HG03520 (cell line): ENCODE results near the gene PHC2.

ENCODE experiments used
- ATAC-seq: cut with Tn5 transposase; IDR thresholded peaks from one replicate; pipeline ENCODE4 v1.9.1; 2021; ENCODE audit warnings: mild to moderate bottlenecking, moderate library complexity; ENCODE audit not compliant: unreplicated experiment

PHC2 gene

DNA sequence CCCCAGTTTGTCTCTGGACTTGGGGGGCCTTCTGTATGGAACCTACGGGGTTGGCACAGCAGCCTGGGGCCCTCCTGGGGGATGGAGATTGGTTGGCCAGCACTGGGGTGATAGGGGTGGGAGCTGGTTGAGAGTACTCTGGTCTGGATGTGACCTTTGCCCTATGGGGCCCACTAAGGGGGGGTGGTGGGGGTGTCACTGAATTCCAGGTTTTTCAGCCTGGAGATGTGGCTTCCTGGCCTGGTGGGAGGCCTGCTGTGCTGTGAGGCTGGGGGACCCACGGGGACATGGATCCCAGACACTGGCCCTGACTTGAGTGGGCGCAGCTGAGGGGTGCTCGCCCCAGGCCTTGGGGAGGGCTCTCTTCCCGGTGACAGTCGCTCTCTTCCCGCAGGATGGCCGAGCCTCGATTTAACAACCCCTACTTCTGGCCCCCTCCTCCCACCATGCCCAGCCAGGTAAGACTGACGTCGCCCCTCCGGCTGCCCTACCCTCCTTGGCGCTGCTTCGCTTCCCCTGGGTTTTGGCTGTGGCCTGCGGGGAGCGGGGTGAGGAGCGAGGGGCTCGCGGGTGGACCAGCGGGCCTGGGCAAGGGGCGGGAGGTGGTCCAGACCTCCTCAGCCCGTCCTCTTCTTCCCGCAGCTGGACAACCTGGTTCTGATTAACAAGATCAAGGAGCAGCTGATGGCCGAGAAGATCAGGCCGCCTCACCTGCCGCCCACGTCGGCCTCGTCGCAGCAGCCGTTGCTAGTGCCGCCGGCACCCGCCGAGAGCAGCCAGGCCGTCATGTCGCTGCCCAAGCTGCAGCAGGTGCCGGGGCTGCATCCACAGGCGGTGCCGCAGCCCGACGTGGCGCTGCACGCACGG is 155.0 kb downstream of the PHC2 start:
- no peak for ATAC-seq

DNA sequence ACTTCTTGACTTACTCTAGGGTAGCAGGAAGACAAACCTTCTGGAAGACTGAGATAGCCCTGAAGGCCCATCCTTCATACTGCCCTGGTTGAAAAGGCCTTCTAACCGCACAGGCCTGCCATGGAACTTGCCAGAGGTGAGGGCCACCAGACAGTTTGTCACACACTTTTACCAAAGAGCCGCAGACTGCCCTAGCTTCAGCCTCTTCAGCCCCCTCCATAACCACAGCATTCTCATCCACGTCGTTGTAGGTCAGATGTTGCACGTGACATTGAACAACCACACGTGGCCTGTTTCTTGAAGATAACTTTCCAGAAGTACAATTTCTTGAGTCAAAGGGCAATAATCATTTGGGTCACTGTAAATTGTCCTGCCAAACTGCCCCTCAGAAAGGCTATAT is 155.7 kb downstream of the PHC2 start:
- ATAC-seq = no peak

DNA sequence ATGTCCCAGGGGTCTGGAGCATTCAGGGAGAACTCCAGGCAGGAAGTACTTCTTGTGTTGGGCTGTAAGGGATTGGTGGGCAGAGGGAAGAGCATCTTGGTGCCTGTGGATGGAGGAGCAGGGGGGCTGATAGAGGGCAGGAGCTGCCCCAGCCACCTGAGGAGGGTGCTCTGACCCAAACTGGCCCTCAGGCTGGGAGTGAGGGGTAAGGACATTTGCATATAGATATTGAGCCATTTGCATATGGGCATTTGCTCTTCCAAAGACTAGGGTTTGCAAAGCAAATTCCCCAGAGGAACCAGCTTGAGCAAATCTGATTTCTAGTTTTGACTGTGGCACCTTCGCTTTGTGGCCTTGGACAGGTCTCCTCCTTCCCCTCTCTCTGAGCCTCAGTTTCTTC is 156.4 kb downstream of the PHC2 start:
- ATAC-seq = no peak

DNA sequence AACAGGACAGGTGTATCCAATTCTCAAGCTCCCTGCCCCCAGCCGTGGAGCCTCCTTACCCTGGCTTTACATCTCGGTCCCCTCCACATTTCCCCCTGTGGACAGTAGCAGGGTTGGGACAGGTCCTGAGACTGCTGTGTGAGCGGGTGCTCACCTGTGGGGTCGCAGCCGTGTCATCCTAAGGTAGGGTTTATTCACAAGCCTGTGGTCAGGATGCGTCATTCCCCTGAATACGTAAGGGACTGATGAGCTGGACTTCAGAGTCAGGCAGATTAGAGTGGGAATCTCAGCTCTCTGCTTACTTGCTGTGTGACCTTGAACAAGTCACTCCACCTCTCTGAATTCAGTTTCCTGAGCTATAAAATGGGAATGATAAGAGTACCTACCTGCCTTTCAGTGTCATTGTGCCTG is 156.9 kb downstream of the PHC2 start:
- no peak for ATAC-seq
